ENCODE measurements around the gene C4B.

The C4B gene

GRCh38 chr6:32070814-32071543 lies 56.4 kb downstream of the C4B start:
- no peak for TF ChIP-seq CTCF (IDR thresholded peaks at IDR 0.05; ENCODE audit: insufficient read depth, low read depth, low read length, missing control alignments)
- no peak for DNase-seq (ENCODE audit: low read depth)
- H3K4me3 ChIP-seq (ENCODE audit: low read depth, low read length): no peak overlapping the region

GRCh38 chr6:32073101-32073500 lies 58.5 kb downstream of the C4B start:
- no peak for TF ChIP-seq CTCF (IDR thresholded peaks at IDR 0.05; ENCODE audit: insufficient read depth, low read depth, low read length, missing control alignments)
- DNase-seq (ENCODE audit: low read depth): no peak
- no peak overlapping the region for H3K4me3 ChIP-seq (ENCODE audit: low read depth, low read length)

- DNase-seq (ENCODE audit: low read depth): no peak
- no peak for TF ChIP-seq CTCF (IDR thresholded peaks at IDR 0.05; ENCODE audit: insufficient read depth, low read depth, low read length, missing control alignments)
- no peak overlapping the region for H3K4me3 ChIP-seq (ENCODE audit: low read depth, low read length)
Measured at GRCh38 chr6:32073613-32074012, 59.0 kb downstream of the C4B start.

- TF ChIP-seq CTCF (IDR thresholded peaks at IDR 0.05; ENCODE audit: insufficient read depth, low read depth, low read length, missing control alignments): no peak
- no peak overlapping the region for H3K4me3 ChIP-seq (ENCODE audit: low read depth, low read length)
- no peak for DNase-seq (ENCODE audit: low read depth)
Measured at GRCh38 chr6:32074996-32075532, 60.5 kb downstream of the C4B start.

GRCh38 chr6:32075781-32076180 lies 61.2 kb downstream of the C4B start:
- no peak for TF ChIP-seq CTCF (IDR thresholded peaks at IDR 0.05; ENCODE audit: insufficient read depth, low read depth, low read length, missing control alignments)
- no peak for DNase-seq (ENCODE audit: low read depth)
- H3K4me3 ChIP-seq (ENCODE audit: low read depth, low read length): no peak overlapping the region

- no peak for DNase-seq (ENCODE audit: low read depth)
- TF ChIP-seq CTCF (IDR thresholded peaks at IDR 0.05; ENCODE audit: insufficient read depth, low read depth, low read length, missing control alignments): no peak
Measured at GRCh38 chr6:32076321-32076809, 61.8 kb downstream of the C4B start.

More at GRCh38 chr6:32076321-32076809, 61.8 kb downstream of the C4B start:
- no peak overlapping the region for H3K4me3 ChIP-seq (ENCODE audit: low read depth, low read length)

Measured in GM12865 (cell line).